ENCODE results near the gene SETD7.

DNA sequence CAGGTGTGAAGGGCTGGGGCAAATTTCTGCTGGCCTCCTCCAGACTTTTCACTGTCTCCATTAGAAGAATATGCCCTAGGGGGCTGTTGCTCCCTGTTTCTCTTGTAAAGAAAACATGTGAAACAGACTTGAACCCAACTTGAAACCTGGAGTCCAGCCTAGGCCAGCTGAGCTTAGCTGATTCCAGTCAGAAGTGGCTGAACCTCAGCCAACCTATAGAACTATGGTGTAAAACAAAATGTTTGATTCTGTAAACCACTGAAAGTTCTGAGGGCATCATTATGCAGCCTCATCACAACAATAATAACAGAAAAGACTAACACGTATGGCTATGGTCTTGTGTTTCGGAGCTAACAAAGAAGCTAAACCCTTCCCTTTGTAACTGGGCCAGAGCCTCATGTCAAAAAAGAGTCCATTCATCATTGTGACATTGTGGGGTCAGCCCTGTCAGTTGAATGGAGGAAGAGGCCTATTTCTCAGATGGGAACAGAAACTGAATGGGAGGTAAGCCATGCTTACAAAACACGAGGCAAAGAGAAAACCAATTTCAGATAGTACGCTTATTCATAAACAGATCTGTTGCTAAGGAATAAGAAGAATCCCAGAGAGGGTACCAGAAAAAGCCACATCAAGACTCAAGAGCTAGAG lies 34.1 kb downstream of the SETD7 start:
- no peak for TF ChIP-seq EZH2 (optimal IDR thresholded peaks at IDR 0.05; ENCODE audit: low read depth, low read length)
- TF ChIP-seq, protein P1, sequence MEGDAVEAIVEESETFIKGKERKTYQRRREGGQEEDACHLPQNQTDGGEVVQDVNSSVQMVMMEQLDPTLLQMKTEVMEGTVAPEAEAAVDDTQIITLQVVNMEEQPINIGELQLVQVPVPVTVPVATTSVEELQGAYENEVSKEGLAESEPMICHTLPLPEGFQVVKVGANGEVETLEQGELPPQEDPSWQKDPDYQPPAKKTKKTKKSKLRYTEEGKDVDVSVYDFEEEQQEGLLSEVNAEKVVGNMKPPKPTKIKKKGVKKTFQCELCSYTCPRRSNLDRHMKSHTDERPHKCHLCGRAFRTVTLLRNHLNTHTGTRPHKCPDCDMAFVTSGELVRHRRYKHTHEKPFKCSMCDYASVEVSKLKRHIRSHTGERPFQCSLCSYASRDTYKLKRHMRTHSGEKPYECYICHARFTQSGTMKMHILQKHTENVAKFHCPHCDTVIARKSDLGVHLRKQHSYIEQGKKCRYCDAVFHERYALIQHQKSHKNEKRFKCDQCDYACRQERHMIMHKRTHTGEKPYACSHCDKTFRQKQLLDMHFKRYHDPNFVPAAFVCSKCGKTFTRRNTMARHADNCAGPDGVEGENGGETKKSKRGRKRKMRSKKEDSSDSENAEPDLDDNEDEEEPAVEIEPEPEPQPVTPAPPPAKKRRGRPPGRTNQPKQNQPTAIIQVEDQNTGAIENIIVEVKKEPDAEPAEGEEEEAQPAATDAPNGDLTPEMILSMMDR (IDR thresholded peaks at IDR 0.05; ENCODE audit: low read length) = no peak

All from MM.1S (cell line).